Stimulated activated CD4-positive, alpha-beta T cell treated with anti-CD3 and anti-CD28 coated beads, Interleukin-1b, Interleukin-23, amount 100 ng/mL, for 1 hour (primary cell): ENCODE results near the gene SLC10A7.

Experiments
- DNase-seq, 2 donors: peaks; one replicate each; pipeline ENCODE4 v3.0.0-alpha.2; 2020; ENCODE audit warnings: low read depth in 2 of 2

Gene SLC10A7

GRCh38 chr4:146521541-146522097 is at the start of gene SLC10A7:
Gene SLC10A7, minus strand, starts transcription at chr4:146521940. Its CDS starts 223 bp downstream, at chr4:146521717.
- peak in 1 of 2 donors; percentile 42 for DNase-seq

- DNase-seq = no peak
These were observed 45.7 kb upstream of the SLC10A7 start for GRCh38 chr4:146567396-146567795.

GRCh38 chr4:146564492-146564891 is 42.8 kb upstream of the SLC10A7 start:
- DNase-seq = no peak

GRCh38 chr4:146550161-146550560 is 28.4 kb upstream of the SLC10A7 start:
- no peak for DNase-seq

- DNase-seq = no peak
These were observed 26.7 kb upstream of the SLC10A7 start for GRCh38 chr4:146548443-146548842.

- no peak for DNase-seq
These were observed 23.4 kb upstream of the SLC10A7 start for GRCh38 chr4:146545102-146545501.

GRCh38 chr4:146534178-146534577 is 12.4 kb upstream of the SLC10A7 start:
- no peak for DNase-seq

- DNase-seq = no peak
These were observed 4.0 kb upstream of the SLC10A7 start for GRCh38 chr4:146525754-146526153.

- DNase-seq = no peak
These were observed 2.9 kb upstream of the SLC10A7 start for GRCh38 chr4:146524663-146525062.

GRCh38 chr4:146522869-146523205 is 1.1 kb upstream of the SLC10A7 start:
- DNase-seq = no peak

- peak; percentile 46 to 83 for DNase-seq
These were observed 543 bp upstream of the SLC10A7 start for GRCh38 chr4:146522098-146522868.

GRCh38 chr4:146520896-146521540 is 722 bp downstream of the SLC10A7 start:
- DNase-seq = peak in 1 of 2 donors; percentile 2

GRCh38 chr4:146514651-146515357 is 6.9 kb downstream of the SLC10A7 start:
- DNase-seq = no peak

- DNase-seq = no peak
These were observed 8.2 kb downstream of the SLC10A7 start for GRCh38 chr4:146513548-146513947.

- DNase-seq = no peak
These were observed 10.4 kb downstream of the SLC10A7 start for GRCh38 chr4:146511381-146511780.

- no peak for DNase-seq
These were observed 10.8 kb downstream of the SLC10A7 start for GRCh38 chr4:146510942-146511341.

- no peak for DNase-seq
These were observed 13.4 kb downstream of the SLC10A7 start for GRCh38 chr4:146508229-146508939.

GRCh38 chr4:146507632-146508031 is 14.1 kb downstream of the SLC10A7 start:
- no peak for DNase-seq

- DNase-seq = no peak
These were observed 15.5 kb downstream of the SLC10A7 start for GRCh38 chr4:146506272-146506671.

GRCh38 chr4:146500216-146500615 is 21.5 kb downstream of the SLC10A7 start:
- no peak for DNase-seq

GRCh38 chr4:146498291-146498690 is 23.4 kb downstream of the SLC10A7 start:
- no peak for DNase-seq

- DNase-seq = no peak
These were observed 26.5 kb downstream of the SLC10A7 start for GRCh38 chr4:146495269-146495668.
